Liver (tissue), 3 donors: ENCODE data around the gene B4GALT6.

Experiments used
- GABPA ChIP-seq, 2 donors: IDR thresholded peaks in 1 of 2; conservative IDR thresholded peaks in 1 of 2; 2 replicates each; pipeline ENCODE4 v1.6.1; 2016; ENCODE audit warnings: antibody characterized with exemption in 2 of 2, mild to moderate bottlenecking in 1 of 2, moderate library complexity in 1 of 2
- HNF4A ChIP-seq, 2 donors: conservative IDR thresholded peaks; 2 replicates each; pipeline ENCODE4 v1.6.1; 2016; ENCODE audit warnings: antibody characterized with exemption in 2 of 2, mild to moderate bottlenecking in 2 of 2
- JUND ChIP-seq, 2 donors: IDR thresholded peaks; 2 replicates each; pipeline ENCODE4 v1.6.1; 2016; ENCODE audit warnings: antibody characterized with exemption in 2 of 2
- YY1 ChIP-seq: IDR thresholded peaks from 2 replicates; pipeline ENCODE4 v1.6.1; 2016; ENCODE audit warnings: antibody characterized with exemption, mild to moderate bottlenecking
- TF ChIP-seq, protein P1 (sequence below): fragments of 150-350 bp; IDR thresholded peaks from 2 replicates; pipeline ENCODE4 v1.5.1; 2017; ENCODE audit warnings: improper control_type of control experiment, low read depth, low read length; ENCODE audit not compliant: missing input control
- TF ChIP-seq, protein P2 (sequence below): IDR thresholded peaks from 2 replicates; pipeline ENCODE4 v1.6.1; 2016; ENCODE audit warnings: antibody characterized with exemption
- TF ChIP-seq, protein P3 (sequence below): IDR thresholded peaks from 2 replicates; pipeline ENCODE4 v1.6.1; 2016; ENCODE audit warnings: antibody characterized with exemption, mild to moderate bottlenecking
- TF ChIP-seq, protein P4 (sequence below): IDR thresholded peaks from 2 replicates; pipeline ENCODE4 v1.6.1; 2016; ENCODE audit warnings: antibody characterized with exemption
- donor health status: healthy.
- donor health status: healthy.

DNA sequence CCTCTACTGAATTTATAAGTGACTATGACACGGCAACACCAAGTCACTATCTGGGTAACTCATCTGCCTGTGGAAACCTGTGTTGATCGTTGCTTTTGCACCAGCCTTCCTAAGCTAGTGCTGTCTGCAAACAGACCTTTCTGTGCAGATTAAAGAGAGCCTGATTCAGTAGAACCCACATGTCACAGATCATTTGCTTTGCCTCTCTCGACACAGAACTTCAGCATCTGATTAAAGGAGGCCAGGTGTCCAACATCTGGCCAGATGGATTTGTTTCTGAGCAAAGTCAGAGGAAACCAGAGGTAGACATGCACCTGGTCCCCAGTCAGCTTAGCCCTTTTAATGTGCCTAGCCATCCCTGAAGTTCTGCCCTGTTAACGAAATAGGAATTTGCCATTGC, 107.7 kb downstream of the B4GALT6 start:
- TF ChIP-seq, protein P1, sequence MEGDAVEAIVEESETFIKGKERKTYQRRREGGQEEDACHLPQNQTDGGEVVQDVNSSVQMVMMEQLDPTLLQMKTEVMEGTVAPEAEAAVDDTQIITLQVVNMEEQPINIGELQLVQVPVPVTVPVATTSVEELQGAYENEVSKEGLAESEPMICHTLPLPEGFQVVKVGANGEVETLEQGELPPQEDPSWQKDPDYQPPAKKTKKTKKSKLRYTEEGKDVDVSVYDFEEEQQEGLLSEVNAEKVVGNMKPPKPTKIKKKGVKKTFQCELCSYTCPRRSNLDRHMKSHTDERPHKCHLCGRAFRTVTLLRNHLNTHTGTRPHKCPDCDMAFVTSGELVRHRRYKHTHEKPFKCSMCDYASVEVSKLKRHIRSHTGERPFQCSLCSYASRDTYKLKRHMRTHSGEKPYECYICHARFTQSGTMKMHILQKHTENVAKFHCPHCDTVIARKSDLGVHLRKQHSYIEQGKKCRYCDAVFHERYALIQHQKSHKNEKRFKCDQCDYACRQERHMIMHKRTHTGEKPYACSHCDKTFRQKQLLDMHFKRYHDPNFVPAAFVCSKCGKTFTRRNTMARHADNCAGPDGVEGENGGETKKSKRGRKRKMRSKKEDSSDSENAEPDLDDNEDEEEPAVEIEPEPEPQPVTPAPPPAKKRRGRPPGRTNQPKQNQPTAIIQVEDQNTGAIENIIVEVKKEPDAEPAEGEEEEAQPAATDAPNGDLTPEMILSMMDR: no peak
- TF ChIP-seq GABPA (IDR thresholded peaks at IDR 0.05 in 1 of 2, conservative IDR thresholded peaks at IDR 0.05 in 1 of 2) (no peak), YY1 (no peak), HNF4A (conservative IDR thresholded peaks at IDR 0.05) (no peak), JUND (IDR thresholded peaks at IDR 0.05) (no peak)
- TF ChIP-seq, protein P2, sequence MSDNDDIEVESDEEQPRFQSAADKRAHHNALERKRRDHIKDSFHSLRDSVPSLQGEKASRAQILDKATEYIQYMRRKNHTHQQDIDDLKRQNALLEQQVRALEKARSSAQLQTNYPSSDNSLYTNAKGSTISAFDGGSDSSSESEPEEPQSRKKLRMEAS: no peak
- TF ChIP-seq, protein P3, sequence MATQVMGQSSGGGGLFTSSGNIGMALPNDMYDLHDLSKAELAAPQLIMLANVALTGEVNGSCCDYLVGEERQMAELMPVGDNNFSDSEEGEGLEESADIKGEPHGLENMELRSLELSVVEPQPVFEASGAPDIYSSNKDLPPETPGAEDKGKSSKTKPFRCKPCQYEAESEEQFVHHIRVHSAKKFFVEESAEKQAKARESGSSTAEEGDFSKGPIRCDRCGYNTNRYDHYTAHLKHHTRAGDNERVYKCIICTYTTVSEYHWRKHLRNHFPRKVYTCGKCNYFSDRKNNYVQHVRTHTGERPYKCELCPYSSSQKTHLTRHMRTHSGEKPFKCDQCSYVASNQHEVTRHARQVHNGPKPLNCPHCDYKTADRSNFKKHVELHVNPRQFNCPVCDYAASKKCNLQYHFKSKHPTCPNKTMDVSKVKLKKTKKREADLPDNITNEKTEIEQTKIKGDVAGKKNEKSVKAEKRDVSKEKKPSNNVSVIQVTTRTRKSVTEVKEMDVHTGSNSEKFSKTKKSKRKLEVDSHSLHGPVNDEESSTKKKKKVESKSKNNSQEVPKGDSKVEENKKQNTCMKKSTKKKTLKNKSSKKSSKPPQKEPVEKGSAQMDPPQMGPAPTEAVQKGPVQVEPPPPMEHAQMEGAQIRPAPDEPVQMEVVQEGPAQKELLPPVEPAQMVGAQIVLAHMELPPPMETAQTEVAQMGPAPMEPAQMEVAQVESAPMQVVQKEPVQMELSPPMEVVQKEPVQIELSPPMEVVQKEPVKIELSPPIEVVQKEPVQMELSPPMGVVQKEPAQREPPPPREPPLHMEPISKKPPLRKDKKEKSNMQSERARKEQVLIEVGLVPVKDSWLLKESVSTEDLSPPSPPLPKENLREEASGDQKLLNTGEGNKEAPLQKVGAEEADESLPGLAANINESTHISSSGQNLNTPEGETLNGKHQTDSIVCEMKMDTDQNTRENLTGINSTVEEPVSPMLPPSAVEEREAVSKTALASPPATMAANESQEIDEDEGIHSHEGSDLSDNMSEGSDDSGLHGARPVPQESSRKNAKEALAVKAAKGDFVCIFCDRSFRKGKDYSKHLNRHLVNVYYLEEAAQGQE: no peak
- TF ChIP-seq, protein P4, sequence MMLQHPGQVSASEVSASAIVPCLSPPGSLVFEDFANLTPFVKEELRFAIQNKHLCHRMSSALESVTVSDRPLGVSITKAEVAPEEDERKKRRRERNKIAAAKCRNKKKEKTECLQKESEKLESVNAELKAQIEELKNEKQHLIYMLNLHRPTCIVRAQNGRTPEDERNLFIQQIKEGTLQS: no peak
